Non-pigmented ciliary epithelial cell (primary cell): ENCODE measurements around the gene FCHSD1.
"Not testable (repeated sequence)": the region's sequence is repeated elsewhere in the genome, so short reads cannot be mapped to it uniquely, and the experiment has no call there.

ENCODE experiments used
- DNase-seq: peaks from one replicate; pipeline ENCODE4 v3.0.0-alpha.2; 2010; ENCODE audit warnings: low read depth

Gene FCHSD1

DNA sequence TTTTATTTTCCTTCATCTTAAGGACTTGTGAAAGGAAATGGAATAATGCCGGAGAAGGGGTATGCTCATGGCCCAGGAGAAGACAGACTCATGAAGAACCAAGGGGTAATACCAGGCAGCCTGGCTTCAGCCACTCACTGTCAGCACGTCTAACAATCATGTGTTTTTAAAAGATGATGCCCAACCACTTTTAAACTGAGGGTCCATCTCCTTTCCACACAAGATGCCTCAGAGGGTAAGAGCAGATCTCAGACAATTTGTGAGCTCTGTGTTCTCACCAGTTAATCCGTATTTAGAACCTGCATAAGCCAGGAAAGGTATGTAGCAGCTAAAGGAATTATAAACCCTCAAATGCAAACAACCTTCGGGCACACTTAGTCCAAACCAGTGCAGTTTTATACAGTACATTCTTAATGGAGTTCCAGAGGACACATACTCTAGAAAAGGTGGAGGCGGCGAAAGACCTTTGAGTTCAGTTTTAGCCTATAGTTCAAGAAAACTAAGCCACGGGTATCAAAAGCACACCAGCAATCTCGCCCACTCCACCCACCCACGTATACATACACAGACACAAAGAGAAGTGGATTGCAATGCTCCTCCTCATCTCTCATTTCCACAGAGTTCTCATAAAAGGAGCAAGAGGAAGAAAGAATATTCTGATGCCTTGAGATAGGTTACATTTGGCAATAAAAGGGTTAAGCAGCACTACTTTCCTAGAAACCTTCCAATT is 35.1 kb downstream of the FCHSD1 start:
- no peak for DNase-seq

DNA sequence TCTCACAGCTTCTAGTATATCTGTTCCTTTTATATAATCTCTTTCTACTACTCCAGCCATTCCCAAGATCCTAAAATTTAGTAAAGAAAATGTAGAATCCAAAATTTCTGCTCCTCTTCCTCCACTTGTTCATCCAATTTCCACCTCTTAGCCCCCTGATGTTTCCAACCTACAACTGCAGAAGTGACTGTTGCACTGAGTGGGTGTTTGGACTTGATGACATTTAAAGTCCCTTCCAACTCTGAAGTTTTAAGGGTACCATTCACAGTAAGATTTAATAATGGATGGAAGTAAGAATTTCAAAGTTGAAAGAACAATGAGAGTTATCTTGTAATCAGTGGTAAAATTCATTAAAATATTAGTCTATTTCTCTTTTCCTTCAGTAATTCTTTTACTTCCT is 37.9 kb downstream of the FCHSD1 start:
- DNase-seq = no peak

DNA sequence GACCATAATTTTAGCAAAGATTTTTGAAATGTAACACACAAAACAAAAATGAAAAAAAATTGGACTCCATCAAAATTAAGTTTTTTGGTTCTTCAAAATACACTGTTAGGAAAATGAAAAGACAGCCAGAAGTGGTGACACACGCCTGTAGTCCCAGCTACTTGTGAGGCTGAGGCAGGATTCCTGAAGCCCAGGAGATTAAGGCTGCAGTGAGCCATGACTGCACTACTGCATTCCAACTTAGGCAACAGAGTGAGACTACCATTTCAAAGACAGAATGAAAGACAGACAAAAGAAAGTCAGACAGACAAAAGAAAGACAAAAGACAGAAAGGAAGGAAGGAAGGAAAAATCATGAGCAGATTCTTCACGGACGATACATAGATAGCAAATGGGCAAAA is 39.9 kb downstream of the FCHSD1 start:
- DNase-seq = no peak

DNA sequence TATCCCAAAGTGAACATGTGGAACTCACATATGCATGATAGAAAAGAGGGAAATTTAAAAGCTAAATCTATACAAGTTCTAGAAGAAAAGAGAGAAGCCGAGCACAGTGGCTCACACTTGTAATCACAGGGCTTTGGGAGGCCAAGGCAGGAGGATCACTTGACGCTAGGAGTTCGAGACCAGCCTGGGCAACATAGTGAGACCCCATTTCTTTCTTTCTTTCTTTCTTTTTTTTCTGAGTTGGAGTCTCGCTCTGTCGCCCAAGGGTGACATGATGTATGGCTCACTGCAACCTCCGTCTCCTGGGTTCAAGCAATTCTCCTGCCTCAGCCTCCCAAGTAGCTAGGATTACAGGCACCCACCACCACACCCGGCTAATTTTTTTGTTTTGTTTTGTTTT is 41.3 kb downstream of the FCHSD1 start:
- not testable (repeated sequence) for DNase-seq

DNA sequence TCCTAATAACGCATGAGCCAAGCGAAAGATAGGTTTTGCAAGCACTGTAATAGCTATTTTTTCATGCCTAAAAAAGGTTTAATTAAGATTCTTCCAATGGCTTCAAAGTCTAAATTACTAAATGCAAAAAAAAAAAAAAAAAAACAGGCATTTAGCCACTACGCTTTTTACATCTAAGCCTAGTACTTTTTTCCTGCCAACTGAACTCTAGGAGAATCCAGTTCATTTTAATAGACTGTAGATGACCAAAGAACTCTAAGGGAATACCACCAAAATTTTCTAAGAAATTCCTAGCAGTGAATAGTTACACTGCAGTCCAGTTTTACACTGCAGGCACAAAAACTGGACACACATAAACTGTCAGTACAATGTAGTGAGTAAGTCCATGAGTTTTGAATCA is 42.2 kb downstream of the FCHSD1 start:
- no peak for DNase-seq

DNA sequence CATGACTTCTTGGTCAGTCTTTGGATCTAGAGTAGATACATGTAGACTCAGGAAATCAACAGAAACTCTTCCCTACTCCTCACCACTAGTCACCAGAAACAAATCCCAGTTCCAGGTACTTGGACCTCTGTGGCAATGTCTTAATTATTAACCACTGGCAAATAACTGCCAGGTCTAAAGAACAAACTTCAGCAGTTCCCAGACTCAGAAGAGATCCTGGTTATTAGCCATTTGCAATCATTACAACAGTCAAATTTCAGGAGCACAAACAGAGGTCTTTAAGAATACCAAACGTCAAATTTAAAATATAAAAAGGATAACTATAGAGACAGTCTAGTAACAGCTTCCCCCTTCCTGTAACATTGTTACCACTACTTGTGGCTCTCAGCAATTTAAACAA is 42.7 kb downstream of the FCHSD1 start:
- DNase-seq = no peak

DNA sequence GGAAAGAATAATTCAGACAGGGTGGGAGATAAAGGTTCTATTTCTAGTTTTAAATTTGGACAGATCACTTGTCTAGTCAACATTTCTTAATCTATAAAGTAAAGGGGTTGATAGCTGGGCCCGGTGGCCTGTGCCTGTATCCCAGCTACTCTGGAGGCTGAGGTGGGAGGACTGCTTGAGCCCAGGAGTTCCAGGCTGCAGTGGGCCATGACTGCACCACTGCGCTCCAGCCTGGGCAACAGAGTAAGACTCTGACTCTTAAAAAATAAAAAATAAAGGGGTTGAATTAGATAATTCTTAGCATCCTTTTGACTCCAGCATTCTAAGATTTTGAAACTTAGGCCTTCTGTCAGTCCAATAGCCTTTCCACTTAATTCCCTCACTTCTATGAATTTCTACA is 43.2 kb downstream of the FCHSD1 start:
- DNase-seq = no peak

DNA sequence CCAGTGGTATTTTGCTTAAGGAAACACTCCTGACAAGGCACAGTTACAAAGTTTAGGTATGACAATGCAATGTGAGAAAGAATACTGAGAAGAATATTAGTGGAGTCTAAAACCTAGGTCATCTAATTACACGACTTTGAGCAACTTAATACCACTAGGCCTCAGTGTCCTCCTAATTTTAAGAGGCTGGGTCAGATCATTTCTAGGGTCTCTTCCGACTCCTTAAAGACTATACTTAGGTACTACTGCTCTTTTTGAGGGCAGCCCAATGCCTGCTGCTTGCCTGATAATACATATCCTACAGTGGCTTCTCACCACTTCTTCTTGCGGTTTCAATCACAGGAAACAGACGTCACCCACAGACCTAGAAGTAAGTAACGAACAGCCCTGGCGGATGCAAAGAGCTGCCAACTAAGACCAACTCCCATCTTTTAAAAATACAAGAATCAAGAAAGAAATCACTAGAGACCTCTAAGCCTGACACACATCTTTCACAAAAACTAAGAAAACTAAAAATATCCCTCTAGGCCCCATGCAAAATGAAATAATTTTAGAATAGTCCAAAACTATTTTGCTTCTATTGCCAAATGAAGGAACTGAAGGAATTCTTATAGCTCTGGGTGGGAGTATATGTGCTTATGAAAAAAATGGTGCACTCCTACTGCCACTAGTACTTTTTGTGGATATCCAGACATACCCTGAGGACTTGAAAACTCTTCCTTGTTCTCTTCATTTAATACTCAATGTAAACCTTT is 45.5 kb downstream of the FCHSD1 start:
- DNase-seq = no peak

DNA sequence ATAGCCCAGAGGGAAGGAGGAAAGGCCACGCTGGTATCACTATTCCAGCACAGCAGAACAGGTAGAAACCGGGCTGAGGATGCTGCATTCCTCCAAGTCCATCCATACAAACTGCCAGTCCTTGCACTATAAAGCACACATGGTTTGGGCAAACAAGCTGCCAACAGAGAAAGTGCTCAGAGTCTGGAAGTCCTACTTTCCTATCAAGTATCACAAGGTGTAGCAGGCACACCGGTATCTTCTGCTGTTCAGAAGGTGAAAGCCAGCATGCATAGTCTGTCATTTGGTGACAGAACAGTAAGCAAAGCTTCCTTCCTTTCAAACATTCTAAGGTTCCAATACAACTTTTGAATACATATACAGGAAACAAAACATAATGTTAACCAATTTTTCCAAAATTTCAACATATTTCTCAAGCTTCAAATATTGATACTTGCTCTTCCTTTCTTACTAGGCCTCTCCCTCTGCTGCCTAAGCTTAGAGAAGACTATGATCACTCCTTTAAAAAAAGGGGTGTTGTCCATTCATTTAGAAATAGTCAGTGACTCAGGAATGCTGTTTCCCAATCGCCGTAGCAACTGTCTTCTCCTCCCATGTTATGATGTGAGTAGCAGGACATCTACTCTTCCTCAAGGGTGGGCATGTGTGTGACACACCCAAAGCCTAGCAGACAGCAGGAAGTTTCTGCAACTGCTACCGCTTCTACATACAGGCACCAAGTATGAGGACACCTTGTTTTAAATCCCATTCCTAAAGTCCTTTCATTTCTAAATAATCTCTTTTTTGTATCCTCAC is 47.1 kb downstream of the FCHSD1 start:
- peak; percentile 68 for DNase-seq

DNA sequence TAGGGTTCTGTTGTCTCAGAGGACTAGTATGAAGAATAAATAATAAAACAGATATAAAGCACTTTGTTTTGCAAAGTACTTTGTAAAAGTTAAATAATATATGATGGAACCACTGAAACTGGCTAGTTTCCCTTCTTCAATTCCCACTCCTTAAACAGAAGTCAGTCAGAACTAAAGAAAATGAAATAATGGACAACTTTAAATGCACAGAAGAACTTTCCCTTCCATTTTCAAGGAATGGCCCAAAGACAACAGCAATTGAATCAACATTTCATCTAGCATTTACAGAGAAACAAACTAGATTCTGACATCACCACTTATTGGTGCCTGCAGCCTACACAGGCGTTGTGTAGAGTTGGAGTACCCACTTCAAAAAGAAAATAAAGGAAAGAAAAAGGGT is 48.6 kb downstream of the FCHSD1 start:
- DNase-seq = no peak

DNA sequence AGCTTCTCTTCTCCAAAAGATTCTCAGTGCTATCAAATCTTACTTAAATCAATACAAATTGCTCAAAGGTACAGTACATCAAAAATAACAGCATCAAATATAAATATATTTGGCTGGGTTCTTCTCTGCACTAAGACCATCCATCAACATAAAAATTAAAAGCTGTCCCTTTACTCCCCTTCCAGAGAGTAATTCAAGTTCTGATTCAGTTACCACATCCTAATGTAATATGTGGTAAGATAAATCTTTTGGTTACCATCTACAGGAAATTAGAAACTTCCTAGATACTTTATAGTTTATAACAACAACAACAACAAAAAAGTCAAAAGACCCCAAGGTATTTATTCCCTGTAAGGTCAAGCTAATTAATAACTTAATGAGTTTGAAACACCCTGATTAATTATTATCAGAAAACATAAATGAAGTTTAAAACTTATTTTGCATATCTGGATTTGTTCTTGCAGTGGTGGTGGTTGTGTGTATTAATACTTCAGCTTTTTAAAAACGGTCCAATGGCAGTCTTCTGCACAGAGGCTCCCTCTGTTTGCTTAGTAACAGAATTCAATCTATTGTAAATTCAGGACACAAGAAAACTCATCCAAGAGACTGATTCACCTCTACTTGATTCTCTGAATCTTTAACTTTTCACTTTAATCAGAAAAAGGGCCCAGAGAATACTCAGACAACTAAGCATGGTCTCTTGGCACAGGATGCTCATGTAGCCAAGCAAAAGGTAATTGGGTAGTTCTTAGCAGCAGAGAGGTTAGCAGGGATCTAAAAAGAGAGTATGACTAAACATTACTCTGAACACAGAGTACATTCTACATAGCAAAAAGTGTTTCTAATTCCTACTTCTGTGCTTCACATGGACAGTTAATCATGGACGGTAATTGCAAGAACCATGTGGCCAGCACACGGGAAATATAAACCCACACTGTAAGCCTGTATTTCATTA is 52.5 kb downstream of the FCHSD1 start:
- DNase-seq = no peak

DNA sequence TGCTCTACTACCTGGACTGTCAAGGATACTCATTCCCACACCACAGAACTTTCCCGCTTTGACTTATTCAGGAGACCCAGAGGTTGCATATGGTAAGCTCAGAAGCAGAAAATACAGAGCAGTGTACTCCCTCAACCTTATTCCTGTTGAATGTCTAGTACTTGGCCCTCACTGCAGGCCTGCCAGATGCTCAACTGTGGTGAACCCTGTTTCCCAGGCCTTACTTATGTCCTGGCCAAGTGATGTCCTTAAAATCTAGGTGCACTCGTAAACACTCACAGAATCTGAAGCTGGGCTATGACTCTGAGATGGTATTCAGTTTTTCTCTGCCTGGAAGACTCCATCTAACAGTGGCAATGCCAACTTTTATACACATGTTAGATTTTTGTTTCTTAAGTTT is 53.4 kb downstream of the FCHSD1 start:
- DNase-seq = no peak

DNA sequence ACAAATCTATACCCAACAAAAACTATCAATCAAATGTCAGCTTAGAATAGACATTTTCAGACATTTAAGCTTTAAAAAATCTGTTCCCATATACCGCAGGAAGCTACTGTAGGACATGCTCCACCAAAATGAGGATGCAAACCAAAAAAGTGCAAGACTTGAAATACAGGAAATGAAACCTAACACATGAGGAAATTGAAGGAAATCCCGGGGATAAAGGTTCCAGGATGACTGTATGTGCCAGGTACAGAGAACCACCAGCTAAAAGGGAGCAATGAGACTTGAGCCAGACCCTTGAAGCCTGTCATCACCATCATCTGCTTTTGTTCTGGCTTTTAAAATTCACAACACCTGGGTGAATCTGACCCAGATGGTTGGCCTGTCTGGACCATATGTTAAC is 53.8 kb downstream of the FCHSD1 start:
- no peak for DNase-seq

DNA sequence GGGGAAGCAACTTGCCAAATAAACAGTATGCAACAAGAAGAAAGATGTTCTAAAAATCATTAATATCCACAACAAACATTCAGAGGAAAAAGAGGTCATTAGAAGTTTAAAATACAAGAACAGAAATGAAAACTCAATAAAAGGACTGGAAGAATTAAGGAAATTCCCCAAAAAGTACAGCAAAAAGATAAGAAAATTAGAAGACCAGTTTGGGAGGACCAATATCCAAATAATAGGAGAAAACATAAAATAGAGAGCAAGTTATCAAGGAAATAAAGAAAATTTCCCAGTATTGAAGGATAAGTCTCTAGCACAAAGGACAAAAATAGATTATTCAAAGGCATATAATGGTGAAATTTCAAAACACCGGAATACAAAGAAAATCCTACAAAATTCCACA is 54.4 kb downstream of the FCHSD1 start:
- no peak for DNase-seq

DNA sequence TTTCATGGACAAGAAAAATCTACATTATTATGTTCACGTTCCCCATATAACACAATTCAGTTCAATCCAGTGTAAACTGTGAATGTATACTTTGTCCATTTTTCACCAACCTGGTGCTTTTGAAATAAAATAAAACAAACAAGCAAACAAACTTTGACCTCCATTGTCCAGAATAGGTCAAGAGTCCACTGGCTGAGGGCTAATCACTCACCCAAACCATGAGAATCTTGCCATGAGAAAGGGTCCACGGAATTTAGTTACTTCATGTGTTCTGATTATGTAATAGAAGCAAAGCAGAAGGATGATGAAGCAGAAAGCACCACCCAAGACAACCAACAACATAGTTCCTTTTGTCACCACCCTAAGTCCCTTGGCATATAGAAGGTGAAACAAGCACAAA is 61.1 kb downstream of the FCHSD1 start:
- no peak for DNase-seq
